Astrocyte (in vitro differentiated cells and primary cell): ENCODE measurements around the gene CARM1. TPM values are rescaled to one million over a fixed set of nuclear protein-coding genes. Genes with fewer than 3 reads are reported as not detected.

Experiments
- DNase-seq: peaks from one replicate; pipeline ENCODE4 v3.0.0-alpha.2; 2010; ENCODE audit warnings: low read depth
- FAIRE-seq: peaks from 2 replicates; lab custom pipeline; 2011; peaks lifted over from hg19 to GRCh38; lab: Jason Lieb, UNC
- H2AFZ ChIP-seq: 2 replicates; pipeline ENCODE4 v1.6.0; 2012; ENCODE audit warnings: low read depth, low read length, inconsistent platforms
- H3K27ac ChIP-seq: 2 replicates; pipeline ENCODE4 v1.5.1; 2011; ENCODE audit warnings: low read depth, low read length, inconsistent platforms
- H3K27me3 ChIP-seq: 2 replicates; pipeline ENCODE4 v1.6.0; 2011; ENCODE audit warnings: low read length, inconsistent platforms; ENCODE audit not compliant: insufficient read depth
- H3K36me3 ChIP-seq: 2 replicates; pipeline ENCODE4 v1.5.1; 2011; ENCODE audit warnings: low read length, inconsistent platforms; ENCODE audit not compliant: insufficient read depth
- H3K4me1 ChIP-seq: 2 replicates; pipeline ENCODE4 v1.5.1; 2011; ENCODE audit warnings: low read length, inconsistent platforms; ENCODE audit not compliant: insufficient read depth
- H3K4me2 ChIP-seq: 2 replicates; pipeline ENCODE4 v1.6.0; 2012; ENCODE audit warnings: low read length, inconsistent platforms
- H3K4me3 ChIP-seq: 2 replicates; pipeline ENCODE4 v1.5.1; 2011; ENCODE audit warnings: low read depth, mild to moderate bottlenecking, low read length, inconsistent platforms; ENCODE audit not compliant: insufficient read depth
- H3K79me2 ChIP-seq: 2 replicates; pipeline ENCODE4 v1.6.0; 2012; ENCODE audit warnings: mild to moderate bottlenecking, low read length, inconsistent platforms; ENCODE audit not compliant: insufficient read depth
- H3K9ac ChIP-seq: 2 replicates; pipeline ENCODE4 v1.6.0; 2012; ENCODE audit warnings: mild to moderate bottlenecking, low read length, inconsistent platforms
- H3K9me3 ChIP-seq: 2 replicates; pipeline ENCODE4 v1.5.1; 2012; ENCODE audit warnings: low read depth, mild to moderate bottlenecking, low read length, inconsistent platforms; ENCODE audit not compliant: insufficient read depth
- H4K20me1 ChIP-seq: 2 replicates; pipeline ENCODE4 v1.6.0; 2012; ENCODE audit warnings: low read length, inconsistent platforms; ENCODE audit not compliant: insufficient read depth
- H3K27ac Mint-ChIP-seq: one replicate; pipeline ENCODE4 v1.8.0; 2021; ENCODE audit warnings: mild to moderate bottlenecking, mixed read lengths; ENCODE audit not compliant: unreplicated experiment
- H3K27me3 Mint-ChIP-seq: one replicate; pipeline ENCODE4 v1.8.0; 2021; ENCODE audit warnings: low read depth, mixed read lengths; ENCODE audit not compliant: unreplicated experiment
- H3K36me3 Mint-ChIP-seq: one replicate; pipeline ENCODE4 v1.8.0; 2021; ENCODE audit warnings: low read depth, mixed read lengths; ENCODE audit not compliant: unreplicated experiment
- H3K4me1 Mint-ChIP-seq: one replicate; pipeline ENCODE4 v1.8.0; 2021; ENCODE audit warnings: low read depth, mixed read lengths; ENCODE audit not compliant: unreplicated experiment
- H3K4me3 Mint-ChIP-seq: one replicate; pipeline ENCODE4 v1.8.0; 2021; ENCODE audit warnings: mild to moderate bottlenecking, moderate library complexity, mixed read lengths; ENCODE audit not compliant: unreplicated experiment
- H3K9me3 Mint-ChIP-seq: one replicate; pipeline ENCODE4 v1.8.0; 2021; ENCODE audit warnings: mild to moderate bottlenecking, mixed read lengths; ENCODE audit not compliant: unreplicated experiment
- CTCF ChIP-seq: IDR thresholded peaks from 2 replicates; pipeline ENCODE4 v1.5.1; 2011; ENCODE audit warnings: low read depth, mild to moderate bottlenecking, inconsistent platforms, low read length, moderate library complexity; ENCODE audit not compliant: insufficient read depth
- EZH2 ChIP-seq: IDR thresholded peaks from 2 replicates; pipeline ENCODE4 v1.6.1; 2012; ENCODE audit warnings: mild to moderate bottlenecking, low read length, inconsistent platforms; ENCODE audit not compliant: insufficient read depth
- total RNA-seq: library from RNA; stranded (reverse); gene quantifications from 2 replicates; pipeline ENCODE4 v1.2.1, GENCODE V29; 2021

Gene CARM1
- total RNA-seq, 1 donor from 2014 or later = 62.6 TPM

DNA sequence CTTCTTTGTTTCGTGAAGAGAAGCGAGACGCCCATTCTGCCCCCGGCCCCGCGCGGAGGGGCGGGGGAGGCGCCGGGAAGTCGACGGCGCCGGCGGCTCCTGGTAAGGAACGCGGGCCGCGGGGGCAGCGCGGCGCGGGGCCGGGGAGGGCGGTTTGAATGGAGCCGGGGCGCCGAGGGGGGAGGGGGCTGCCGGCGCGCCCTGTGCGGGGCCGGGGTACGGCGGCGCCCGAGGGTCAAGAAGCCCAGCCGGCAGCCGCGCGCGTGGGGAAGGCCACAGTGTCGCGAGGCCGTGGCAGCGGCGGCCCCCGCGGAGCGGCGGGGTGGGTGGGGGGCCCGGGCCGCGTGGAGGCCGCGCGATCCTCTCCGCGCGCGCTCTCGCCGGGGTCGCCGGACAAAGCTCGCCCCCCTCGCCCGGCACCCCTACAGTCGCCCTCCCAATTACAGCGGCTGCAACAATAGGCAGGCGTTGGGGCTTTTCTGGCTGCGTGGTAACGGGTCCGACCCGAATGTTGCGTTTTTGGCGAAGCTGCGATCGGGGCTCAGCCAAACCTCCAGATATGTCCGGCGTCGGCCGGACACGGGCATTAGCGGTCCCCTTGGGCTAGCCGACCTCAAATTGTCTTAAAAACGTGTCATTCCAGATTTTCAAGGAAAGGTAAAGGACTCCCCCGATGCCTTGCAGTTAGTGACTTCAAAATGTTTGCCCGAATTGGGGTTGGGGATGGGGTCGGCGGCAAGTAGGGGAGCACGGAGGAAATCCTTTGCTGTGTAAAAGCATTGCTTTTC is 89.9 kb downstream of the CARM1 start:
- H3K4me3 Mint-ChIP-seq = peak overlapping the region; percentile 97
- FAIRE-seq = no peak

DNA sequence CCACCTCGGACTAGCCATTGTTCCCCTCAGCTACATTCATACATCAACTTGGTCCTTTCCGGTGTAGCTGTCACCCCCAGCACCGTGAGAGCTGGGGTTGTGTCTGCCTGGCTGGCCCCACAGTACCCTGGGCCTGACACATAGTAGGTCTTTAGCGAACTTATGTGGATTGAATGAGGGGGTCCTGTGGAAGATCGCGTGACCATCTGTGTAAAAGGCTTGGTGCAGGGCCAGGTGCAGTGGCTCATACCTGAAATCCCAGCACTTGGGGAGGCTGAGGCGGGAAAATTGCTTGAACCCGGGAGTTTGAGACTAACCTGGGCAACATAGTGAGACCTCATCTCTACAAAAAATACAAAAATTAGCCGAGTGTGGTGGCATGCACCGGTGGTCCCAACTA is 91.5 kb downstream of the CARM1 start:
- DNase-seq (no peak), FAIRE-seq (no peak)
- no peak overlapping the region for H3K27ac ChIP-seq
- peak overlapping the region; percentile 97 for H3K4me2 ChIP-seq
- no peak overlapping the region for H3K9ac ChIP-seq
- Mint-ChIP-seq H3K9me3 (no peaks in the 10 kb centered on the region), H3K27me3 (no peaks in the 10 kb centered on the region), H3K36me3 (peaks cover 2% of the 10 kb centered on the region), H3K4me1 (peaks cover 13% of the 10 kb centered on the region), H3K27ac (no peak overlapping the region), H3K4me3 (peak overlapping the region; percentile 97)
- H3K9me3 ChIP-seq = no peaks in the 10 kb centered on the region
- H3K36me3 ChIP-seq = no peaks in the 10 kb centered on the region
- peaks cover 74% of the 10 kb centered on the region for H3K79me2 ChIP-seq
- peaks cover 13% of the 10 kb centered on the region for H3K4me1 ChIP-seq
- H3K27me3 ChIP-seq = no peaks in the 10 kb centered on the region
- H2AFZ ChIP-seq = no peak overlapping the region
- H3K4me3 ChIP-seq = no peak overlapping the region
- peaks cover 55% of the 10 kb centered on the region for H4K20me1 ChIP-seq
- TF ChIP-seq EZH2 (no peak), CTCF (no peak)

More for the DNA sequence above, 89.9 kb downstream of the CARM1 start:
- H3K27ac ChIP-seq = peak overlapping the region; percentile 56
- peak overlapping the region; percentile 99 for H3K4me3 ChIP-seq
- H2AFZ ChIP-seq = peak overlapping the region; percentile 69
- Mint-ChIP-seq H3K27ac (peak overlapping the region; percentile 97), H3K9me3 (no peaks in the 10 kb centered on the region), H3K36me3 (peaks cover 2% of the 10 kb centered on the region), H3K27me3 (no peaks in the 10 kb centered on the region), H3K4me1 (peaks cover 10% of the 10 kb centered on the region)
- H3K27me3 ChIP-seq = no peaks in the 10 kb centered on the region
- peak overlapping the region; percentile 98 for H3K9ac ChIP-seq
- H3K9me3 ChIP-seq = no peaks in the 10 kb centered on the region
- DNase-seq = no peak
- no peaks in the 10 kb centered on the region for H3K36me3 ChIP-seq
- H3K4me2 ChIP-seq = peak overlapping the region; percentile 97
- H3K4me1 ChIP-seq = peaks cover 13% of the 10 kb centered on the region
- peaks cover 60% of the 10 kb centered on the region for H3K79me2 ChIP-seq
- H4K20me1 ChIP-seq = peaks cover 47% of the 10 kb centered on the region
- TF ChIP-seq CTCF = no peak
- TF ChIP-seq EZH2 = no peak

DNA sequence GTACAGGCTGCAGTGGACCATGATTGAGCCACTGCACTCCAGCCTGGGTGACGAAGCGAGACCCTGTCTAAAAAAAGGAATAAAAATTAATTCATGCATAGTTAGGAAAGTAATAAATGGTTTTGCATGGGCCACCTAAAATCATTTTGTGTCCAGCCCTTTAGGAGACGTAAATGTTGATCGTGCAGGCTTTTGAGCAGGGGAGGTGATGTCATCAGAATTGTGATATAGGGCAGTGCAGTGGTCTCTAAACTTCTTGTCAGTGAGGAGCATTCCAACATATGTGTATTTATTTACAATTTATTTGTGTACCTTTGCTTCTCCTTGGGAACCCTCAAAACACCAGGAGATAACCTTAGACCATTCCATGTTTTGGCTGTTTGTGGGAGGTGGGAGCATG is 92.5 kb downstream of the CARM1 start:
- H3K27me3 Mint-ChIP-seq = no peaks in the 10 kb centered on the region
- Histone ChIP-seq H2AFZ (no peak overlapping the region), H3K9ac (no peak overlapping the region), H3K9me3 (no peaks in the 10 kb centered on the region), H3K4me3 (no peak overlapping the region), H3K79me2 (peaks cover 84% of the 10 kb centered on the region), H3K4me2 (no peak overlapping the region), H3K27me3 (no peaks in the 10 kb centered on the region), H3K27ac (no peak overlapping the region), H4K20me1 (peaks cover 64% of the 10 kb centered on the region), H3K36me3 (no peaks in the 10 kb centered on the region), H3K4me1 (peaks cover 16% of the 10 kb centered on the region)
- no peak overlapping the region for H3K4me3 Mint-ChIP-seq
- no peak for TF ChIP-seq CTCF
- no peak for TF ChIP-seq EZH2
- peaks cover 13% of the 10 kb centered on the region for H3K4me1 Mint-ChIP-seq
- no peaks in the 10 kb centered on the region for H3K9me3 Mint-ChIP-seq
- DNase-seq (no peak), FAIRE-seq (no peak)
- H3K27ac Mint-ChIP-seq = no peak overlapping the region
- H3K36me3 Mint-ChIP-seq = peaks cover 3% of the 10 kb centered on the region
